Fibroblast of villous mesenchyme (primary cell): Measurements from ENCODE around the gene ASGR2. TPM values are rescaled to one million over a fixed set of nuclear protein-coding genes. Genes with fewer than 3 reads are reported as not detected.

ENCODE experiments used
- DNase-seq: peaks from one replicate; pipeline ENCODE4 v3.0.0-alpha.2; 2010; ENCODE audit warnings: low read depth
- H3K4me3 ChIP-seq: 2 replicates; pipeline ENCODE4 v1.5.1; 2011; ENCODE audit warnings: low read depth, mild to moderate bottlenecking, low read length
- total RNA-seq: library from RNA; depleted of rRNA; stranded (reverse); fragments of >200 nt; gene quantifications from 2 replicates; pipeline ENCODE4 v1.2.3, GENCODE V29; 2012
- TF ChIP-seq, protein P1 (sequence below): IDR thresholded peaks from 2 replicates; pipeline ENCODE4 v1.5.1; 2012; ENCODE audit warnings: low read depth, mild to moderate bottlenecking, low read length; ENCODE audit not compliant: insufficient read depth

ASGR2 gene
- total RNA-seq, 1 donor, result not detected

DNA sequence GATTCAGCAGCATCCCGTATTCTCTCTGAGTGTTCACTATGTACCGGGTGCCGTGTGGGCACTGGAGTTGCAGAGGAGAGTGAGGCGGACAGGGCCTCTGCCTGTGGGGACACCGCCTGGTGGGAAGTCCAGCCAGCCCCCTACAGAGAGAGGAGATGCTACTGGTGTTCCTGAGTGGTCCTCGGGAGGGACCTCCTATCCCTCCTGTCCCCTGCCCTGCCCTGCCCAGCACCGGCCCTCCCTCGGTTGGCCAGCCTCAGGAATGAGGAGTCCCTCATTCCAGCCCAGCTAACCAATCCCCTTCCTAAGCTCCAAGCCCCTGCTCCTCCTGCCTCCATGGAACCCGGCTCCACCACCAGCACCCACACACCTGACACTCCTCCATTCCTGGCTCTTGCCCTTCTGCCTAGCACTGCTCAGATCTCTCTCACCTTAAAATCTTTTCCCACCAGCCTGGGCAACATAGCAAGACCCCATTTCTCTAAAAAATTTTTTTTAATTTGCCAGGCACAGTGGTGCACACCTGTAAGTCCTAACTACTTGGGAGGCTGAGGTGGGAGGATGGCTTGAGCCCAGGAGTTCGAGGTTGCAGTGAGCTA, 2.0 kb downstream of the ASGR2 start:
- TF ChIP-seq, protein P1, sequence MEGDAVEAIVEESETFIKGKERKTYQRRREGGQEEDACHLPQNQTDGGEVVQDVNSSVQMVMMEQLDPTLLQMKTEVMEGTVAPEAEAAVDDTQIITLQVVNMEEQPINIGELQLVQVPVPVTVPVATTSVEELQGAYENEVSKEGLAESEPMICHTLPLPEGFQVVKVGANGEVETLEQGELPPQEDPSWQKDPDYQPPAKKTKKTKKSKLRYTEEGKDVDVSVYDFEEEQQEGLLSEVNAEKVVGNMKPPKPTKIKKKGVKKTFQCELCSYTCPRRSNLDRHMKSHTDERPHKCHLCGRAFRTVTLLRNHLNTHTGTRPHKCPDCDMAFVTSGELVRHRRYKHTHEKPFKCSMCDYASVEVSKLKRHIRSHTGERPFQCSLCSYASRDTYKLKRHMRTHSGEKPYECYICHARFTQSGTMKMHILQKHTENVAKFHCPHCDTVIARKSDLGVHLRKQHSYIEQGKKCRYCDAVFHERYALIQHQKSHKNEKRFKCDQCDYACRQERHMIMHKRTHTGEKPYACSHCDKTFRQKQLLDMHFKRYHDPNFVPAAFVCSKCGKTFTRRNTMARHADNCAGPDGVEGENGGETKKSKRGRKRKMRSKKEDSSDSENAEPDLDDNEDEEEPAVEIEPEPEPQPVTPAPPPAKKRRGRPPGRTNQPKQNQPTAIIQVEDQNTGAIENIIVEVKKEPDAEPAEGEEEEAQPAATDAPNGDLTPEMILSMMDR, result no peak
- no peak overlapping the region for H3K4me3 ChIP-seq
- DNase-seq, result no peak

DNA sequence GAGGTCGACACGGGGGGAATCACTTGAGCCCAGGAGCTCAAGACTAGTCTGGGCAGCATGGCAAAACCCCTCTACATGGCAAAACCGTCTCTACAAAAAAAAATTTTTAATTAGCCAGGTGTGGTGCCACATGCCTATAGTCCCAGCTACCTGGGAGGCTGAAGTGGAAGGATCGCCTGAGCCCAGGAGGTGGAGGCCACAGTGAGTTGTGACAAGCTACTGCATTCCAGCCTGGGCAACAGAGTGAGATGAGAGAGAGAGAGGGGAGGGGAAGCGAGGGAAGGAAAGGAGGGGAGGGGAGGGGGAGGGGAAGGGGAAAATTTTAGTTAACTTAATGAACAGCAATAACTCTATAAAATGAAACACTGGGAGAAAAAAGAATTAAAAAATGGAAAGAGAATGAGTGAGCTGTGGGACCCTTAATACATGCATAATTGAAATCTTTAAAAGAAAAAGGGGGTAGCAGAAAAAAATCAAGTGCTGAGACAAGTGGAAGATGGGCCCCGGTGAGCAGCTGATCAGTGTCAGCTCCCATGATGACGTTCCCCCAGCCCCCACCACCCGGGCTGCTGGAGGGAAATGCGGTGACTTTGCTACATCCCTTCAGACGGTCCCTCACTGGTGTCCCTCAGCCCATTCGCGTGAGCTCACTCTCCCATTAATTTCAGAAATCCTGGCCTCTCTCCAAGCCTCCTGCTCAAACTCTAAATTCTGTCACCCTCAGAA, 2.7 kb downstream of the ASGR2 start:
- TF ChIP-seq, protein P1, result no peak
- no peak overlapping the region for H3K4me3 ChIP-seq
- DNase-seq, result no peak

DNA sequence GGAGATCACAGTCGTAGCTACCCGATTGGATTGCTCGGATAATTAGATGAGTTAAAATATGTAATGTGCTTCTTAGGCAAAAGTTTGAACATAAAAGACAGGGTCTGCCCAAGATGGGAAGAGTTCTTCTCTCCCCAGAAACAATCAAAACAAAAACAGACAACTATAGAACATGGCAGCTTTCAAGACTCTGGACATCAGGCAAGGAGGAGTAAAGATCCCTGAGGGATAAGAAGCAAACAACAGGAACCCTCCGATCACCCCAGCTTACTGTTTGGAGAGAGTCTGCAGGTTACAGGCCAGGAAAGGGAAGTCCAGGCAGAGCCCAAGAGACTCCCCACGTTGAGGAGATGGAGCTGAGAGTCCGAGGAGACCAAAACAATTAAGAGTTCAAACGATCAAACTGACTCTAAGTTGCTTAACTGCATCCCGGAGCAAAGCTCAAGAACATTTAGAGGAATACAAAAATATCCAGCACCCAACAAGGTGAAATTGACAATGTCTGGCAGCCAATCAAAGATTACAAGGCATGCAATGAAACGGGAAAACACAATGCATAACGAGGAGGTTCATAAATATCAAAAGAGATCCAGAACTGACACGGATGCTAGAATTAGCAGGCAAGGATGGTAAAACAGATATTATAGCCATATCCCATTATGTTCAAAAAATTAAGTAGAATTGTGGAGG, 3.9 kb downstream of the ASGR2 start:
- TF ChIP-seq, protein P1, result no peak
- no peak for DNase-seq
- H3K4me3 ChIP-seq, result no peak overlapping the region

DNA sequence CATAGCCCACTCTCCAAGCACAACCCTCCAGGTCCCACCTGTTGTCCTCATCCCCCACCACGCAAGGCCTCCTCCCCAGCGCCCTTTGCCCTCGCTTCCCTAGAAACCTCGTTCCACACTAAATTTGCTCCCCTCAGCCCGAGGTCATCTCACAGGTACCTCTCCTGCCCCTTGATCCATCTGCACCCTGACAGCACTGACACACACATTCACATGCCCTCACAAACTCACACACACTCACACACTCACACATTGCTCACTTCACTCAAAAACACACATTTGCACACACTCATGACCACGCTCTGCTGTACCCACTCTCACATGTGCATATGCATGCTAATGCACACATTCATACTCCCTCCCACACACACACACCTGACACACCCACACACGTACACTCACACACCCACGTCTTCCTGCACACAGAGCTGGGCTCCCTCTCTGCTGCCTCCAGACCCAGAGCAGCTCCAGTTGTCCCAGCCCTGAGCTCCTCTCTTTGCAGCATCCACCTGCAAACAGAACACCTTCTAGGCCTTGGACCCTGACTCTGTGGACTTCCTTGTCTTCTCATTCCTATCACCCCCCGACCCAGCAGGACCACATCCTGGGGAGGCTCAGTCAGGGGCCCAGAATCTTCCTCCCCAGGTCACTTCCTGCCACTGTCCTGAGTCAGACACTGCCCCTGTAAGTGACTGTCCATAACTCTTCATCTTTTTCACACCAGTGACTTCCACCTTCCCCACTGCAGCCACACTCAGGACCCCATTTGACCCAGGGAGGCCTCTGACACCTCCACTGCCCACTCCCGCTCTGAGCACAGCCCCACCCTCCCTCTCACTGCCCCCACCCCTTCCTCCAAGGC, 4.9 kb downstream of the ASGR2 start:
- no peak overlapping the region for H3K4me3 ChIP-seq
- no peak for DNase-seq
- TF ChIP-seq, protein P1, result no peak

DNA sequence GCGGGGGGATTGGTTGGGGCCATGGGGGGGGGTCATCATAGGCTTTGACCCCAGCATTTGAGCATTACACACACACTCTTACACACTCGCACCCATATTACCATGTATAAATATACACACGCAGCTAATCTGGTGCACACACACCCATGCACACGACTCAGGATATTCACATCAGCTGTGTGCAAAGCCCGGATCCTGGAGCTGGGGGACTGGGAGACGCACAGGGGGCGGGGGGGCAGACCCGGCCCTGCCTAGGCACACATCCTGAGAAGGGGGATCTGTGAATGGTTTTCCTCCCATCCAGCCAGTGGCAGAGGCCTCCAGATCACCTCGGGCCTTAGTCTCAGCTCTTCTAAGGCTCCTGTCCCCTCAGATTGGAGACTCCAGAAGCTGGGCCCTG, 5.6 kb downstream of the ASGR2 start:
- no peak for DNase-seq
- TF ChIP-seq, protein P1, result no peak
- H3K4me3 ChIP-seq, result no peak overlapping the region

DNA sequence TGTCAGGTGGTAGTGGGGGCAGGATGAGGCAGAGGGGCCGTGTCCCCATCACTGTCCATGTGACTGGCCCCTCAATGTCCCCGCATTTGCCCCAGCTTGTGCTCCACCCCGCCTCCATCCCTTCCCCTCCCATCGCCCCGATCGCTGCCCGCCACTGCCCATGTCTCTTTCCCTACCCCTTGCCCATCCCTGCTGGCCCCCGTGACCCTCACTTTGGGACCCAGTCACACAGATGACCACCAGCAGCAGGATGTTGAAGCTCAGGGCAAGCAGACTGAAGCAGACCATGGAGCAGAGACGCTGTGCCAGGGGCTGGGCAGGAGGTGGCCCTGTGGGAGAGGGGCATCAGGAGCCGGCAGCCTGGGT, 6.1 kb downstream of the ASGR2 start:
- TF ChIP-seq, protein P1, result no peak
- H3K4me3 ChIP-seq, result no peak overlapping the region
- DNase-seq, result no peak
